Astrocyte (in vitro differentiated cells and primary cell): ENCODE results near the gene HSF2BP. TPM values are rescaled to one million over a fixed set of nuclear protein-coding genes. Genes with fewer than 3 reads are reported as not detected.

ENCODE experiments used
- DNase-seq: peaks from one replicate; pipeline ENCODE4 v3.0.0-alpha.2; 2010; ENCODE audit warnings: low read depth
- FAIRE-seq: peaks from 2 replicates; lab custom pipeline; 2011; peaks lifted over from hg19 to GRCh38; lab: Jason Lieb, UNC
- H2AFZ ChIP-seq: 2 replicates; pipeline ENCODE4 v1.6.0; 2012; ENCODE audit warnings: low read depth, low read length, inconsistent platforms
- H3K27ac ChIP-seq: 2 replicates; pipeline ENCODE4 v1.5.1; 2011; ENCODE audit warnings: low read depth, low read length, inconsistent platforms
- H3K27me3 ChIP-seq: 2 replicates; pipeline ENCODE4 v1.6.0; 2011; ENCODE audit warnings: low read length, inconsistent platforms; ENCODE audit not compliant: insufficient read depth
- H3K36me3 ChIP-seq: 2 replicates; pipeline ENCODE4 v1.5.1; 2011; ENCODE audit warnings: low read length, inconsistent platforms; ENCODE audit not compliant: insufficient read depth
- H3K4me1 ChIP-seq: 2 replicates; pipeline ENCODE4 v1.5.1; 2011; ENCODE audit warnings: low read length, inconsistent platforms; ENCODE audit not compliant: insufficient read depth
- H3K4me2 ChIP-seq: 2 replicates; pipeline ENCODE4 v1.6.0; 2012; ENCODE audit warnings: low read length, inconsistent platforms
- H3K4me3 ChIP-seq: 2 replicates; pipeline ENCODE4 v1.5.1; 2011; ENCODE audit warnings: low read depth, mild to moderate bottlenecking, low read length, inconsistent platforms; ENCODE audit not compliant: insufficient read depth
- H3K79me2 ChIP-seq: 2 replicates; pipeline ENCODE4 v1.6.0; 2012; ENCODE audit warnings: mild to moderate bottlenecking, low read length, inconsistent platforms; ENCODE audit not compliant: insufficient read depth
- H3K9ac ChIP-seq: 2 replicates; pipeline ENCODE4 v1.6.0; 2012; ENCODE audit warnings: mild to moderate bottlenecking, low read length, inconsistent platforms
- H3K9me3 ChIP-seq: 2 replicates; pipeline ENCODE4 v1.5.1; 2012; ENCODE audit warnings: low read depth, mild to moderate bottlenecking, low read length, inconsistent platforms; ENCODE audit not compliant: insufficient read depth
- H4K20me1 ChIP-seq: 2 replicates; pipeline ENCODE4 v1.6.0; 2012; ENCODE audit warnings: low read length, inconsistent platforms; ENCODE audit not compliant: insufficient read depth
- H3K27ac Mint-ChIP-seq: one replicate; pipeline ENCODE4 v1.8.0; 2021; ENCODE audit warnings: mild to moderate bottlenecking, mixed read lengths; ENCODE audit not compliant: unreplicated experiment
- H3K27me3 Mint-ChIP-seq: one replicate; pipeline ENCODE4 v1.8.0; 2021; ENCODE audit warnings: low read depth, mixed read lengths; ENCODE audit not compliant: unreplicated experiment
- H3K36me3 Mint-ChIP-seq: one replicate; pipeline ENCODE4 v1.8.0; 2021; ENCODE audit warnings: low read depth, mixed read lengths; ENCODE audit not compliant: unreplicated experiment
- H3K4me1 Mint-ChIP-seq: one replicate; pipeline ENCODE4 v1.8.0; 2021; ENCODE audit warnings: low read depth, mixed read lengths; ENCODE audit not compliant: unreplicated experiment
- H3K4me3 Mint-ChIP-seq: one replicate; pipeline ENCODE4 v1.8.0; 2021; ENCODE audit warnings: mild to moderate bottlenecking, moderate library complexity, mixed read lengths; ENCODE audit not compliant: unreplicated experiment
- H3K9me3 Mint-ChIP-seq: one replicate; pipeline ENCODE4 v1.8.0; 2021; ENCODE audit warnings: mild to moderate bottlenecking, mixed read lengths; ENCODE audit not compliant: unreplicated experiment
- CTCF ChIP-seq: IDR thresholded peaks from 2 replicates; pipeline ENCODE4 v1.5.1; 2011; ENCODE audit warnings: low read depth, mild to moderate bottlenecking, inconsistent platforms, low read length, moderate library complexity; ENCODE audit not compliant: insufficient read depth
- EZH2 ChIP-seq: IDR thresholded peaks from 2 replicates; pipeline ENCODE4 v1.6.1; 2012; ENCODE audit warnings: mild to moderate bottlenecking, low read length, inconsistent platforms; ENCODE audit not compliant: insufficient read depth
- total RNA-seq: library from RNA; stranded (reverse); gene quantifications from 2 replicates; pipeline ENCODE4 v1.2.1, GENCODE V29; 2021

HSF2BP gene
- total RNA-seq, 1 donor from 2014 or later, result 3.2 TPM

DNA sequence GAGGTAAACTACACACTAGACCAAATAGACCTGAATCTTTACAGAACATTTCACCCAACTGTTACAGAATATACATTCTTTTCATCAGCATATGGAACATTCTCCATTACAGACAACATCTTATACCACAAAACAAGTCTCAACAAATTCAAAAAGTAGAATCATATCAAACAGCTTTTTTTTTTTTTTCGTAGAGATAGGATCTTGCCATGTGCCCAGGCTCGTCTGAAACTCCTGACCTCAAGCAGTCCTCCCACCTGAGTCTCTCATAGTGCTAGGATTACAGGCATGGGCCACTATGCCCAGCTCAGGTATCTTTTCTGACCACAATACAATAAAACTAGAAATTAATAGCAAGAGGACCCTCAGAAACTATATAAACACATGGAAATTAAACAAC is 36.5 kb downstream of the HSF2BP start:
- Histone ChIP-seq H3K27ac (no peak overlapping the region), H2AFZ (no peak overlapping the region), H3K4me1 (no peaks in the 10 kb centered on the region), H3K79me2 (no peaks in the 10 kb centered on the region), H3K27me3 (no peaks in the 10 kb centered on the region), H3K9me3 (no peaks in the 10 kb centered on the region), H3K4me2 (no peak overlapping the region), H4K20me1 (no peaks in the 10 kb centered on the region), H3K4me3 (no peak overlapping the region), H3K9ac (no peak overlapping the region), H3K36me3 (no peaks in the 10 kb centered on the region)
- Mint-ChIP-seq H3K9me3 (peaks cover 22% of the 10 kb centered on the region), H3K36me3 (peaks cover 15% of the 10 kb centered on the region), H3K4me3 (no peak overlapping the region), H3K27me3 (no peaks in the 10 kb centered on the region), H3K4me1 (no peaks in the 10 kb centered on the region), H3K27ac (no peak overlapping the region)
- DNase-seq, result no peak
- no peak for TF ChIP-seq CTCF
- TF ChIP-seq EZH2, result no peak
- FAIRE-seq, result no peak

- H3K9ac ChIP-seq, result no peak overlapping the region
- H3K4me1 ChIP-seq, result no peaks in the 10 kb centered on the region
- H3K4me3 ChIP-seq, result no peak overlapping the region
- H3K4me2 ChIP-seq, result no peak overlapping the region
- no peak overlapping the region for H2AFZ ChIP-seq
- H3K9me3 ChIP-seq, result no peaks in the 10 kb centered on the region
- FAIRE-seq (no peak), DNase-seq (no peak)
- TF ChIP-seq EZH2 (no peak), CTCF (no peak)
- no peak overlapping the region for H3K27ac ChIP-seq
- H4K20me1 ChIP-seq, result no peaks in the 10 kb centered on the region
- Mint-ChIP-seq H3K36me3 (peaks cover 15% of the 10 kb centered on the region), H3K9me3 (peaks cover 22% of the 10 kb centered on the region), H3K27ac (no peak overlapping the region), H3K4me3 (no peak overlapping the region), H3K27me3 (no peaks in the 10 kb centered on the region), H3K4me1 (no peaks in the 10 kb centered on the region)
- H3K27me3 ChIP-seq, result no peaks in the 10 kb centered on the region
- no peaks in the 10 kb centered on the region for H3K36me3 ChIP-seq
- no peaks in the 10 kb centered on the region for H3K79me2 ChIP-seq
Observed at GRCh38 chr21:43619856-43620255, 39.4 kb downstream of the HSF2BP start.

DNA sequence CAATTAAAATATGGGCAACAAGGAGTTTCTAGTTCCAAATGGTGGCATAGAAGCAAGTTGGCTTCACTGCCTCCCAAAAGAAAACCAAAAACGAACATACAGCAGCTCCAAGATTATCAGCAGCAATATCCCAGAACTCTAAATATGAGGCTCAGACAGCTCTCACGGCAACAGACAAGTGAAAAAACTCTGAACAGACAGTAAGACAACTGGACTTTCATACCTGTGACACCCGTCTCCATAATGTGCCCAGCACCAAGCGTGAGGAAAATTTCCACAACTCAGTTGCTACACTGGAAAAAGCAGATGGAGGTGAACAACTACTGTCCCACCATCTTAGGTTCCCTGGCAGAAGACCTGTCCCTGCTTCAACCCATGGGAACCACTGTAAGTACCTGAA is 39.9 kb downstream of the HSF2BP start:
- Mint-ChIP-seq H3K4me3 (no peak overlapping the region), H3K27me3 (no peaks in the 10 kb centered on the region), H3K9me3 (peaks cover 22% of the 10 kb centered on the region), H3K4me1 (peaks cover 3% of the 10 kb centered on the region), H3K27ac (no peak overlapping the region), H3K36me3 (peaks cover 15% of the 10 kb centered on the region)
- Histone ChIP-seq H3K27me3 (no peaks in the 10 kb centered on the region), H4K20me1 (no peaks in the 10 kb centered on the region), H3K36me3 (no peaks in the 10 kb centered on the region), H3K79me2 (no peaks in the 10 kb centered on the region), H3K4me3 (no peak overlapping the region), H3K9me3 (no peaks in the 10 kb centered on the region), H3K27ac (no peak overlapping the region), H3K4me2 (no peak overlapping the region), H3K4me1 (no peaks in the 10 kb centered on the region), H3K9ac (no peak overlapping the region), H2AFZ (no peak overlapping the region)
- FAIRE-seq (no peak), DNase-seq (no peak)
- TF ChIP-seq EZH2, result no peak
- TF ChIP-seq CTCF, result no peak
